ENCODE results near the gene SYNDIG1.

The SYNDIG1 gene

DNA sequence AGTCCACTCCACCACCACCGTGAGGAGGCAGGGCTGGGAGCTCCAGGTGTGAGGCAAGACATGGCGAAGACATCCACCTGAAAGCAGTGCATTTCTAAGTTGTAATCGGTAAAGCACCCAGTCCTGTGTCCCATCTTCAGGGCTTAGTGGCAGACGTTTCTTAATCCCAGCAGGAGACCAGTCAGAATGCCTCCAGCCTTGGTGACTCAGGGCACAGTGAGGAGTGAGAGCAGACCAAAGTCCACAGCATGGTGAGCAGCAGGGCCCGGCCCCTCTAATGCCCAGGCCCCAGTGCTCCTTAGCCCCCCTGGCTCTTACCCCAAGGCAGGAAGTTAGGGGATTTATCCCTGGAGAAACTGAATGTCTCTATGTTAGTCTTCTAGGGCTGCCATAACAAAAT, 183.9 kb downstream of the SYNDIG1 start:
- no peak for DNase-seq

GRCh38 chr20:24654425-24654824, 185.0 kb downstream of the SYNDIG1 start:
- no peak for DNase-seq

- DNase-seq: no peak
These were observed 187.0 kb downstream of the SYNDIG1 start for GRCh38 chr20:24656391-24656790.

DNA sequence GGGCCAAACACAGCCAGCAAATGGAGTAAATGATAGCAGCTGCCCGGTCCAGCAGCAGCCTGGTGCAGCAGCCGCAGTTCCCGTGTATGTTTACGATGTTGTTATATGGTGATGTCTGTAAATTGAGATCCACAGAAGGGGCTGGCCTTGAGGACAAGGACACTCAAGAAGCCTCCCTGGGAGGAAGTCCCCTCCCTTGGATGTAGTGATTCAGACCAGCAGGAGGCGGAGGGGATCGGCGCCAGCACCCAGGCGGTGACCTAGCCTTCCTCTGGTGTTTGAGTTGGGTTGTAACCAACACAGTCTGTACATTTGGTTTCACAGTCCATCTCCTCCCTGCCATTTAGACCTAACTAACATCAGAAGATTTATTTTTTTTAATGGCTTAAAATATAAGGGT, 187.8 kb downstream of the SYNDIG1 start:
- no peak for DNase-seq

- DNase-seq: no peak
These were observed 188.6 kb downstream of the SYNDIG1 start for GRCh38 chr20:24657878-24658620.

DNA sequence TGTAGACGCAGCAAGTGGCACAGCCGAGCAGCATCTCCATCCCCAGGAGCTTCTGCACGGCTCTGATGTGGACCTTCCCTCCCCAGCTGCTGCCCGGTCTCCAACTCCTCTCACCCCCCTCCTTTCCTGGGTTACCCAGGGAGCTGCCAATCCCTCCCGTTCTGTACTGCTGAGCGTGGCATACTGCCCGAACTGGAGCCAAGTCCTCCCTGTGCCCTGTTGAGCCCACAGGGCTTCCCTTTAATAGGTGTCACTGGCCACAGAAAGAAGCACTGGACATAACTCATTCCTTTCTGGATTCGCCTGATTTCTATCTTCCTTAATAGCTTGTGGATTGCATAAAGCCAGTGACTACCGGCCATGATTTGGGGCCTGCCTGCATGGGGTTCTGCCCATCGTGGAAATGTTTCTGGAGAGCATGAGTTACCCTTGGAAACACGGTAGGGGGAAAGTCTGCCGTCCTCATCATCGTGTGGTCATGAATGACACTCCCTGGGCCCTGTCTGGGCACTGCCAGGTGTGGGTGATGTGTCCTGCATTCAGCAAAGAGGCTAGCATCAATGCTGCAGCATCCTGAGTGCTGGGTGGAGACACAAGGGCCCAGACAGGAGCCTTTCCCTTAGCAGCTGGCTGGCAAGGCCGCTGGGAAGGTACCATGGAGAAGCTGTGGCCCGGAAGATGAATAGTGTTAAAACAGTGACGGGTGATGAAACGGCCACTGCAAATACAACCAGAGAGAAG, 189.7 kb downstream of the SYNDIG1 start:
- peak in 14 of 56 donors; percentile 10 to 58 (median 28) for DNase-seq

- DNase-seq: no peak
These were observed 190.4 kb downstream of the SYNDIG1 start for GRCh38 chr20:24659835-24660234.

- no peak for DNase-seq
These were observed 191.2 kb downstream of the SYNDIG1 start for GRCh38 chr20:24660651-24661050.

DNA sequence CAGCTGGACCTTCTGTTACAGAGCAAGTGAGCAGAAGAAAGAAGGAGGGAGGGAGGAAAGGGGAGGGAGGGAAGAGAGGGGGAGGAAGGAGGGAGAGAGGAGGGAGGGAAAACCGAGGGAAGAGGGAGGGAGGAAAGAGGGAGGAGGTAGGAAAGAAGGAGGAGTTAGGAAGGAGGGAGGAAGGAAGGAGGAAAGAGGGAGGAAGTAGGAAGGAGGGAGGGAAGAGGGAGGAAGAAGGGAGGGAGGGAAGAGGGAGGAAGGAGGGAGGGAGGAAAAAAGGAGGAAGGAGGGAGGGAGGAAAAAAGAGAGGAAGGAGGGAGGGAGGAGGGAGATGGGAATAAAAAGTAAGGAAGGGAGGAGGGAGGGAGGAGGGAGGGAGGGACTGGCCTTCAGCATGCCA, 191.8 kb downstream of the SYNDIG1 start:
- DNase-seq: no peak

- no peak for DNase-seq
These were observed 192.9 kb downstream of the SYNDIG1 start for GRCh38 chr20:24662322-24662721.

- DNase-seq: no peak
These were observed 193.4 kb downstream of the SYNDIG1 start for GRCh38 chr20:24662752-24663365.

- no peak for DNase-seq
These were observed 194.1 kb downstream of the SYNDIG1 start for GRCh38 chr20:24663496-24663895.

- no peak for DNase-seq
These were observed 195.0 kb downstream of the SYNDIG1 start for GRCh38 chr20:24664266-24664986.

GRCh38 chr20:24665196-24665595, 195.8 kb downstream of the SYNDIG1 start:
- DNase-seq: peak in 14 of 56 donors; percentile 8 to 46 (median 26)

- DNase-seq: no peak
These were observed 196.3 kb downstream of the SYNDIG1 start for GRCh38 chr20:24665741-24666191.

DNA sequence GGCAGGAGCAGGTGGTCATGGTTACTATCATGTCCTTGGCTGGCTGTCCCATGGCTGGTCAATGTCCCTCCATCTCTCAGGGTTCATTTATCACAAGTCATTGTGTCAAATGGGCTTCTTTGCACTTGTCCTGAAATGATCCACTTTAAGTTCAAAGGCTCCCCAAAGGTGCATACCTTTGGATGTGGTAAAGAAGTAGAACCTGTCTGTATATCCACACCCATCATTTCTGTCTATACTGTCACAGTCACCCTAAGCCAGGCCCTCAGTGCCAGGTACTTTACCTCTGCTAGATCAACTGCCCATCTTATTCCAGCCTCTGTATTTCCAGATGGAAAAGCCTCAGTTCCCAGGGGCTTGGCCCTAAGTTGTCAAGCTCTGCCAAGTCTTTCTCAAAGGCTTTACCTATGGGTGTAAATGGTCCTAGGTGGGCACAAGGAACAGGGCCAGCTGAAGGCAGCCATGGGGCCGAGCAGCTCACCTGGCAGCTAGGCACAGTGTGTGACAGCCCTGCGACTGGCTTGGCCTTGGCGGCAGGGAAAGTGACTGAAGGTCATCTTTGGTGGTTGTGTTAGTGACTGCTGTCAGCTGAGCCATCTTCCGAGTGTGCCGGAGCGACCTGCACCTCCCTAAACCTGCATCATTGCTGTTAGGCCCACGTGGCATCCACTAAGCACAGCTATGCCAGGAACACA, 198.4 kb downstream of the SYNDIG1 start:
- no peak for DNase-seq

DNA sequence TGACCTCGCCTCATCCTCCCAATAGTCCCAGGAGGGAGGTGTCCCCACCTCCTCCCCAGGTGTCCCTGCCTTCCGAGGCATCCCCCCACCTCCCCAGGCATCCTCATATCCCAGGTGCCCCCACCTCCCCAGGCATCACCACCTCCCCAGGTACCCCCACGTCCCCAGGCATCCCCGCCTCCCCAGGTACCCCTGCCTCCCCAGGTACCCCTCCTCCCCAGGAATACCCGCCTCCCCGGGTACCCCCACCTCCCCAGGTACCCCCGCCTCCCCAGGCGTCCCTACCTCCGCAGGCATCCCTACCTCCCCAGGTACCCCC, 198.9 kb downstream of the SYNDIG1 start:
- DNase-seq: no peak

DNA sequence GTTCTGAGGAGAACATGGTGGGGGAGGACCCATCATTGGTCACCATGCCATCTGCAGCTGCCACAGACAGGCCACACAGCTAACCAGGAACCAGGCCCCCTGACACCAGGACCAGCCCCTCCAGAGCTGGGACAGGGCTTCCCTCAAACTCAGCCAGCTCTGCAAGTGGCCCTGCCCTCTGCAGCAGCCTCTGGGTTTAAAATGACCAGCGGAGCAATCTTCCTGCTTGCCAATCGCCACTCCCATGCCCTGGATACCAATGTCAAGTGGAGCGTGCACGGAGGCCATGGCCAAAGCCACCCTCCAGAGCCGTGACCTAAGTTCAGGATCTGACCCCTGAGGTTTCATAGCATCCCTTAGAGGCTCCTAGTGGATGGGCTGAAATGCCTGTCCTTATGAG, 199.4 kb downstream of the SYNDIG1 start:
- DNase-seq: no peak

GRCh38 chr20:24669701-24670100, 200.3 kb downstream of the SYNDIG1 start:
- DNase-seq: no peak

DNA sequence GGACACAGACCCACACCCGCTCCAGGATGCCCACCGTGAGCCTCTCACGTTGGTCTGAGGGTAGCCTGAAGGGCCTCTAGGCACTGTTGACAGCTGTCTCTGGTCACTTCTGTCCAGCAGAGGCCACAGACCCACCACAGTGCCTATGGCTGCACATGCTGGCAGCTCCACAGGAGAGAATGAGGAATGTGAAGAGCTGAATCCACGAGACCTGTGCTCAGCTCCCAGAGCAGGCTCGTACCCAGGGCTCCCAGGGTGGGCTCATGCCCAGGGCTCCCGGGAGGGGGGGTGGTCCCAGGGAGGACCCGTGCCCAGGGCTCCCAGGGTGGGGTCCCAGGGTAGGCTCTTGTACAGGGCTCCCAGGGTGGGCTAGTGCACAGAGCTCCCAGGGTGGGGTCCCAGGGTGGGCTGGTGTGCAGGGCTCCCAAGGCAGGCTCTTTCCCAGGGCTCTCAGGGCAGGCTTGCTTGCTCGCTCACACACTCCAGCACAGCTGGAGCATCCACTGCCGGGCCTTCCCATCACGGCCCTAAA, 201.0 kb downstream of the SYNDIG1 start:
- DNase-seq: no peak

GRCh38 chr20:24670981-24671380, 201.6 kb downstream of the SYNDIG1 start:
- no peak for DNase-seq
